Measurements from ENCODE around the gene TRIM58.

Gene TRIM58, protein sequence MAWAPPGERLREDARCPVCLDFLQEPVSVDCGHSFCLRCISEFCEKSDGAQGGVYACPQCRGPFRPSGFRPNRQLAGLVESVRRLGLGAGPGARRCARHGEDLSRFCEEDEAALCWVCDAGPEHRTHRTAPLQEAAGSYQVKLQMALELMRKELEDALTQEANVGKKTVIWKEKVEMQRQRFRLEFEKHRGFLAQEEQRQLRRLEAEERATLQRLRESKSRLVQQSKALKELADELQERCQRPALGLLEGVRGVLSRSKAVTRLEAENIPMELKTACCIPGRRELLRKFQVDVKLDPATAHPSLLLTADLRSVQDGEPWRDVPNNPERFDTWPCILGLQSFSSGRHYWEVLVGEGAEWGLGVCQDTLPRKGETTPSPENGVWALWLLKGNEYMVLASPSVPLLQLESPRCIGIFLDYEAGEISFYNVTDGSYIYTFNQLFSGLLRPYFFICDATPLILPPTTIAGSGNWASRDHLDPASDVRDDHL

DNA sequence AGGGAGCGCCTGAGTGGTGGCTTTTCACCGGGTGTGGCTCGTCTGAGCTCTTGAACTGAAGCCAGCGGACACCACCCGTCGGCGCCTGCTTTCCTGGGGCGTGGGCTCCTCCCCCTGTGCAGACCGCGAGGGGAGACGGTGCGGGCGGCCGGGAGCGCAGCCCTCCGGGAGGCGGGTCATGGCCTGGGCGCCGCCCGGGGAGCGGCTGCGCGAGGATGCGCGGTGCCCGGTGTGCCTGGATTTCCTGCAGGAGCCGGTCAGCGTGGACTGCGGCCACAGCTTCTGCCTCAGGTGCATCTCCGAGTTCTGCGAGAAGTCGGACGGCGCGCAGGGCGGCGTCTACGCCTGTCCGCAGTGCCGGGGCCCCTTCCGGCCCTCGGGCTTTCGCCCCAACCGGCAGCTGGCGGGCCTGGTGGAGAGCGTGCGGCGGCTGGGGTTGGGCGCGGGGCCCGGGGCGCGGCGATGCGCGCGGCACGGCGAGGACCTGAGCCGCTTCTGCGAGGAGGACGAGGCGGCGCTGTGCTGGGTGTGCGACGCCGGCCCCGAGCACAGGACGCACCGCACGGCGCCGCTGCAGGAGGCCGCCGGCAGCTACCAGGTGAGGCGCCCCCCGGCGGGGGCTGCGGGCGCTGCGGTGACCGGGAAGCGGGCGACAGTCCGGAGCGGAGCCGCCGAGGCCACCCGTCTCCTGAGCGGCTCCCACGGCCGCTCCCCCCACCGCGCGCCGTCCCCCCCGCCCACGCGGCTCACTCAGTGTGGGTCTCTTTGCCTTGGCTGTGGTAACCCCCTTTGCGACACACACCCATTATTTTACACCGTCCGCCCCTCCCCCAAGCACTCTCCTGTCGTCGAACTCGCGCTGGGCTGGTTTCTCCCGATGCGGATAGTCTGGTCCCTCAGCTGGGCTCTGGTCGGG, at the start of gene TRIM58:
TSS of gene TRIM58 (plus strand) at position 119 of the 916 bp plus-strand sequence. CDS start at position 179, 60 bp downstream.
- no peak for DNase-seq (ENCODE audit: low read depth, low spot score)

DNA sequence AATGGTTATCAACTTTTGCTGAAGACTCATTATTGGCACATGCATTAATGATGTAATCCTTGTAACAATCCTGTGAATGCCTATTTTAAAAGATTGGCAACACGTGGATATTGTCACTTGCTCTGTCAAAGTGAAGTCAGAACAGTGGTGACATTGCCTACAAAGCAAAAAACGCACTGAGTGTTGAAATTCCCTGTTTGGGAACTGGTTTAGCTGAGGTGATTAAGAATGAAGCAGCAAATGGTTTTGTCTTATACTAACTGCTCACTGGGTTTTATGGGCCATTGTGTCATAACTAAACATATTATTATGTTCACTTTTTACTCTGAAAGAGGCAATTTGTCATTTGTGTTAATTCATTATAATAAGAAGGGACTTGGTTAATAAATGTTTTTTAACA, 44.4 kb upstream of the TRIM58 start:
- no peak for DNase-seq (ENCODE audit: low read depth, low spot score)

DNA sequence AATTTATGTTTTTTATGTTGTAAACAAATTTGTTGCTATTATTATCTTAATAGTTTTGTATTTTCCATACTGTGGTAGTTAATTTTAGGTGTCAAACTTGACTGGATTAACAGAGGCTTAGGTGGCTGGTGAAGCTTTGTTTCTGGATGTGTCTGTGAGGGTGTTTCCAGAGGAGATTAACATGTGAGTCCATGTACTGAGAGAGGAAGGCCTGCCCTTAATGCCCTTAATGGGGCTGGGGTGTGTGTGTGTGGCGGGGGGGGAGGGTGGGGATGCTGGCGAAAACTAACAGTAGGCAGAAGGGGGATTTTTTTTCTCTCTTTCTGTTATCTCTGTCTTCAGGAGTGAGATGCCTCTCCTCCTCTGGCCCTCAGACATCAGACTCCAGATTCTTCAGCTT, 34.9 kb upstream of the TRIM58 start:
- DNase-seq (ENCODE audit: low read depth, low spot score), result no peak

- DNase-seq (ENCODE audit: low read depth, low spot score), result no peak
These were observed 33.0 kb upstream of the TRIM58 start, which contains the start of gene OR14A16 for GRCh38 chr1:247824023-247824422. TSS of gene OR14A16 (minus strand) at chr1:247824119. CDS start at chr1:247815729, 8,390 bp downstream.

DNA sequence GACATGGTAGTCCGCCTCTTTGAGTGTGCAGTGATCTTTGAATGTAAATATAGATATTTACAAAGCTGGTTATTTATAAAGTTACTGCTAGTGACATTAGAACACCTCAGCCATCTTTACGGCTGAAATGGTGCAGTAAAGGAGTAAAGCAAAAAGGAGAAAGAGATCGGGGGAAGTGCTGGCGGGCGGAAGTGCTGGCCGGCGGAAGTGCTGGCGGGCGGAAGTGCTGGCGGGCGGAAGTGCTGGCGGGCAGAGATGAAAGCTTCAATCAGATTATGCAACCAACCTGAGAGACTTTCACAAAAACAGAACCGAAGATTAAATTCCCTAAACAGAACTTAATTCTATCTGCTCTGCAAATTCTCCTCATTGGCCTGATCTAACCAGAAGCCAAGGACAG, 31.6 kb upstream of the TRIM58 start:
- DNase-seq (ENCODE audit: low read depth, low spot score), result no peak

DNA sequence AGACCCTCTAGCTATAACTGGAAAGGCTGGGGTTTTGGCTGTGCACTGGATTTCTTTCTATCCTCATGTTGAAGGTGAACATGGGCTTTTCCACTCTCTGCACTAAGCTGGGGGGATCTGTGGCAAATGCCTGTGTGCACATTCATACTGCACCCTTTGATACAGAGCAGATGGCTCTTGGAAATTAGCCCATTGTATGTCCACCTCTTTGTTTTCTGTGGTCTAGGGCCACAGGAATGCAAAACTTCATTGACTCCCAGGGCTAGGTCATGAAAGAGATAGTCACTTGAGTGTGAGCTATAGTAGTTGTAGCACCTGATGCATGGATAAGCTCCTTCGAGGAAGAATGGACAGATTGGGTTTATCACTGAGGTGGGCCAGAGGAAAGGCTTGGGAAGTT, 27.3 kb upstream of the TRIM58 start:
- no peak for DNase-seq (ENCODE audit: low read depth, low spot score)

GRCh38 chr1:247833601-247834000, 23.4 kb upstream of the TRIM58 start:
- DNase-seq (ENCODE audit: low read depth, low spot score), result no peak

GRCh38 chr1:247840818-247841217, 16.2 kb upstream of the TRIM58 start:
- DNase-seq (ENCODE audit: low read depth, low spot score), result no peak

GRCh38 chr1:247841796-247842195, 15.2 kb upstream of the TRIM58 start, which contains the start of gene OR11L1:
TSS of gene OR11L1 (minus strand) at chr1:247841896. CDS start at chr1:247841896, 0 bp downstream.
- DNase-seq (ENCODE audit: low read depth, low spot score), result no peak

DNA sequence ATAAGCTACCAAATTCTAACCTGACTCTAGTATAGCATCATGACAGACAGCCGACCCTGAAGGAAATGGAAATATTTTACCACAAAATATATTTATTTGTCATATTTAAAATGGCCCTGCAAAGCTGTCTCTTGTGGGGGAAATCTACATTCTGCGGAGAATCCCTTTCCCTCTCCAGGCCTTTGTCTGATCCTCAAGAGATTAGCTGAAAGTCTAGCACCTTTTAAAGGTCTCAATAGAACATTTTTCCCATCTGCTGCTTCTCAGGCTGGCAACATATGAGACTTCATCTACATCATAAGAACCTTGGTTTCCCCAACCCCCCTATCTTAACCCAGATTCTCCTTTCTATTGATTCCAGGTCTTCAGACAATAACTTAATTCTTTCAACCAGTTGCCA, 13.6 kb upstream of the TRIM58 start:
- DNase-seq (ENCODE audit: low read depth, low spot score), result no peak

- DNase-seq (ENCODE audit: low read depth, low spot score), result no peak
These were observed 11.8 kb upstream of the TRIM58 start for GRCh38 chr1:247845011-247845692.

- no peak for DNase-seq (ENCODE audit: low read depth, low spot score)
These were observed 11.3 kb upstream of the TRIM58 start for GRCh38 chr1:247845693-247846017.

- DNase-seq (ENCODE audit: low read depth, low spot score), result no peak
These were observed 8.6 kb upstream of the TRIM58 start for GRCh38 chr1:247848346-247848745.

GRCh38 chr1:247849616-247850015, 7.4 kb upstream of the TRIM58 start:
- DNase-seq (ENCODE audit: low read depth, low spot score), result no peak

DNA sequence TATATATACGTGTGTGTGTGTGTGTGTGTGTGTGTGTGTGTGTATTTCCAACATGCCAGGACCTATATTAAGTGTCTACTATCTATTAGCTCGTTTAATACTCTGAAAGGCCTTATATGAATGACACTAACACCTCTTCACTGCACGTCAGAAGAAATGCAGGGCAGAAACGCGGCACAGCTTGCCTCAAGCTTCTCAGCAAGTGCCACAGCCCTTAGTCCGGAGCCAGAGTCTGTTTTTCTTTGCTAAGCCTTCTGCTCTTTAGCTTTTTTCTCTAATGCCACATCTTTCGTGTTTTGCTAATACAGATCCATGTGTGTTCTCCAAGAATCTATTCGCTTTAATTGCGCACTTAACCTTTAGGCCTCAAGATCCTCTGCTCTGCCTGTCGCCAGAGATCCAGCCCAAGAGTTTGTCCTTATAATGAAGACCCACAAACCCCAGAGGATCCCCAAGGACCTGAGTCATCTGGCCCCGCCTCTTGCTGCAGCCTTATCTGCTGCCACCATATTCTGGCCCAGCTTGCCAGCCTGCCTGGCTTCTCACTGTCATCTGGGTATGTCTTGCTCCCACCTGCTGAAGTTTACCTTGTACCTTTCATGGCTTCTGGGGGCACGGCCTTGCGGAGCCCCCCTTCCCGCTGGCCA, 2.0 kb upstream of the TRIM58 start:
- DNase-seq (ENCODE audit: low read depth, low spot score), result no peak

DNA sequence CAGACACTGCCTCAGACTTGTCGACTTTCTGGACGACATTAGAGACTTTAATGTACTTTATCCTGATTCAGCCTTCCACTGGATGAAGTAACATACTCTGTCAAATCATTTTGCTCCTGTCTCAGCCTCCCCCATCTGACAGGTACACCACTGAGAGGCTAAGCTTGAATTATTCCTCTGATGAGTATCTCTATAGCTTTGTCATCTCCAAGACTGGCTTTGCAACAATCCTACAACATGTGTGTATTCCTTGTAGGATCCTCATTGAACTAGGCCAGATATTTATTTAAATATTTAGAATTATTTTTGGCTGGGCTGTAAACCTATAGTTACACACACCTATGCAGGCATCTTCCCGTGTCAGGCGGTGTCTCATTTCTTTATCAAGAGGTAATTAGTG, 1.1 kb upstream of the TRIM58 start:
- no peak for DNase-seq (ENCODE audit: low read depth, low spot score)

- DNase-seq (ENCODE audit: low read depth, low spot score), result no peak
These were observed 1.1 kb downstream of the TRIM58 start for GRCh38 chr1:247857985-247858619.

GRCh38 chr1:247862756-247863155, 5.8 kb downstream of the TRIM58 start:
- DNase-seq (ENCODE audit: low read depth, low spot score), result no peak

DNA sequence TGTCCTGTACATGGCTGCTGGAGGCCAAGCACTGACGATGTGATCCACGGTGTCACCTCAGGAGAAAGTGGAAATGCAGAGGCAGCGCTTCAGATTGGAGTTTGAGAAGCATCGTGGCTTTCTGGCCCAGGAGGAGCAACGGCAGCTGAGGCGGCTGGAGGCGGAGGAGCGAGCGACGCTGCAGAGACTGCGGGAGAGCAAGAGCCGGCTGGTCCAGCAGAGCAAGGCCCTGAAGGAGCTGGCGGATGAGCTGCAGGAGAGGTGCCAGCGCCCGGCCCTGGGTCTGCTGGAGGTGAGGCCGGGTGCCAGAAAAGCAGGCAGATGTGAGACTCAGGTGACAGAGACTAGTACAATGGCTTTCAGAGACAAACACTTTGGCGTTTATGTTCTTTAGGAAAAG, 7.7 kb downstream of the TRIM58 start:
- no peak for DNase-seq (ENCODE audit: low read depth, low spot score)

DNA sequence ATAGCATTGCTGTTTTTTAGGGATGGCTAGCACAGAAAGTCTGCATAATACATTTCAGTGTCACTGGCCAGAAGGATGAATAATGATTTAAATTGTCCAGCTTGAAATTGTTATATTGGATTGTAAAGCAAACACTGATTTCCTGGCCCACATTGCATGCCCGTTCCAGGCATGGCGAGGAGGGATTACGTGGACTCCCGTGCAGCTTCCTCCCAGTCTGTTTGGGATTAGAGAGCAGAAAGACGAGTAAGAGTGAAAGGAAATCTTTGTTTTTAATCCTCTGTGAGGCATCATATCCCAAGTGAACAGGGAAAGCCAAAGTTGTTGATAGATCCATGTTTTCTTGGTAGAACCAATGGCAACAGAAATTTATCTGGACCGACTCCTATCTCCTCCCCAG, 8.4 kb downstream of the TRIM58 start:
- DNase-seq (ENCODE audit: low read depth, low spot score), result no peak

GRCh38 chr1:247883346-247883745, 26.4 kb downstream of the TRIM58 start:
- DNase-seq (ENCODE audit: low read depth, low spot score), result no peak
